GM12878 (cell line): Measurements from ENCODE around the gene TAF11L4. TPM values are rescaled to one million over a fixed set of nuclear protein-coding genes. Genes with fewer than 3 reads are reported as not detected.
"Not testable (repeated sequence)": the region's sequence is repeated elsewhere in the genome, so short reads cannot be mapped to it uniquely, and the experiment has no call there.

Experiments used
- ATAC-seq: fragments of 200-7000 bp; cut with Tn5 transposase; 3 replicates; pipeline ENCODE4 v1.9.1; 2020; ENCODE audit warnings: mild to moderate bottlenecking, moderate library complexity
- BruUV-seq: library from RNA; stranded (reverse); fragments of 400-500 nt; replicated peaks from 2 replicates; lab custom pipeline; 2021; lab: Mats Ljungman, UMichigan
- CTCF ChIA-PET: fragments of 300-600 bp; sonication (Branson Sonifier 250); formaldehyde crosslinking; extraction: SDS; loops from one replicate; lab custom pipeline; 2021; ENCODE audit warnings: inconsistent platforms; lab: Yijun Ruan, JAX
- POLR2A ChIA-PET: fragments of 350-600 bp; formaldehyde crosslinking; extraction: SDS; loops from one replicate; lab custom pipeline; 2021; ENCODE audit warnings: inconsistent platforms; lab: Charles Lee
- RAD21 ChIA-PET: fragments of 300-600 bp; sonication (Branson Sonifier 250); formaldehyde crosslinking; loops from one replicate; lab custom pipeline; 2023; ENCODE audit warnings: antibody characterized with exemption; ENCODE audit not compliant: unreplicated experiment; lab: Charles Lee
- SMC1A ChIA-PET: fragments of 300-600 bp; sonication (Branson Sonifier 250); formaldehyde crosslinking; loops from one replicate; lab custom pipeline; 2023; ENCODE audit not compliant: unreplicated experiment, uncharacterized antibody; lab: Charles Lee
- DNase-seq: peaks from one replicate; pipeline ENCODE4 v3.0.0-alpha.2; 2011; ENCODE audit warnings: low read depth, low spot score
- FAIRE-seq: peaks from 3 replicates; lab custom pipeline; 2011; peaks lifted over from hg19 to GRCh38; lab: Jason Lieb, UNC
- H2AFZ ChIP-seq: 2 replicates; pipeline ENCODE4 v1.6.0; 2011; ENCODE audit warnings: low read depth, low read length, control low read depth; ENCODE audit not compliant: control insufficient read depth
- H3K27ac ChIP-seq: 2 replicates; pipeline ENCODE4 v1.5.1; 2011; ENCODE audit warnings: control low read depth; ENCODE audit not compliant: control insufficient read depth, insufficient read depth
- H3K27me3 ChIP-seq, 2 experiments: replicated peaks in 1 of 2; 2 replicates each; pipeline versions ENCODE4 v1.6.0 to v1.6.1; 2011; ENCODE audit warnings: low read length in 1 of 2; ENCODE audit not compliant: control insufficient read depth in 2 of 2, insufficient read depth in 2 of 2
- H3K36me3 ChIP-seq, 2 experiments: 2 replicates each; pipeline ENCODE4 v1.5.1; 2011; ENCODE audit warnings: low read length in 1 of 2; ENCODE audit not compliant: control insufficient read depth in 2 of 2, insufficient read depth in 2 of 2
- H3K4me1 ChIP-seq: 2 replicates; pipeline ENCODE4 v1.6.1; 2011; ENCODE audit warnings: mild to moderate bottlenecking, low read length, moderate library complexity, mixed read lengths; ENCODE audit not compliant: control insufficient read depth, insufficient read depth
- H3K4me2 ChIP-seq: 2 replicates; pipeline ENCODE4 v1.6.0; 2011; ENCODE audit warnings: control low read depth; ENCODE audit not compliant: control insufficient read depth, insufficient read depth
- H3K4me3 ChIP-seq: fragments of 200-600 bp; sonication (generic); 2 replicates; pipeline ENCODE4 v1.5.1; 2016
- H3K79me2 ChIP-seq: 2 replicates; pipeline ENCODE4 v1.6.0; 2011; ENCODE audit warnings: low read length; ENCODE audit not compliant: control insufficient read depth, insufficient read depth
- H3K9ac ChIP-seq: 2 replicates; pipeline ENCODE4 v1.8.0; 2011; ENCODE audit warnings: low read length, control low read depth, mixed read lengths; ENCODE audit not compliant: control insufficient read depth, insufficient read depth
- H3K9me3 ChIP-seq: replicated peaks from 3 replicates; pipeline ENCODE4 v1.5.1; 2011; ENCODE audit warnings: mild to moderate bottlenecking, low read length; ENCODE audit not compliant: control insufficient read depth, insufficient read depth
- H4K20me1 ChIP-seq: 2 replicates; pipeline ENCODE4 v1.6.0; 2011; ENCODE audit not compliant: control insufficient read depth, insufficient read depth
- BCL11A ChIP-seq: IDR thresholded peaks from 2 replicates; pipeline ENCODE4 v1.6.1; 2011; ENCODE audit warnings: low read depth, low read length
- CBX5 ChIP-seq: sonication (generic); IDR thresholded peaks from 2 replicates; pipeline ENCODE4 v1.6.1; 2016; ENCODE audit warnings: low read depth, moderate library complexity, mild to moderate bottlenecking, inconsistent platforms
- IKZF1 ChIP-seq: fragments of 450-650 bp; conservative IDR thresholded peaks from 2 replicates; pipeline ENCODE4 v1.6.1; 2017; ENCODE audit warnings: antibody characterized with exemption, mild to moderate bottlenecking
- RBBP5 ChIP-seq: fragments of 200-600 bp; sonication (generic); conservative IDR thresholded peaks from 2 replicates; pipeline ENCODE4 v1.6.1; 2016
- STAT3 ChIP-seq: IDR thresholded peaks from 2 replicates; pipeline ENCODE4 v1.6.1; 2011; ENCODE audit warnings: low read depth, low read length, improper control_type of control experiment
- ZBTB33 ChIP-seq: fragments of 450-650 bp; IDR thresholded peaks from 2 replicates; pipeline ENCODE4 v1.6.1; 2017; ENCODE audit warnings: mild to moderate bottlenecking
- WGBS: methylation state at CpG from one replicate; pipeline ENCODE4 v1.1.6; 2016; ENCODE audit warnings: low lambda C conversion rate; ENCODE audit not compliant: insufficient replicate concordance, insufficient coverage; ENCODE audit errors: missing lambda C conversion rate; 5-methylcytosine and 5-hydroxymethylcytosine counted together
- in situ Hi-C: fragments of 300-500 bp; cut with MboI; formaldehyde crosslinking; loops from 9 replicates; pipeline ENCODE4 v1.14.3; 2018; ENCODE audit warnings: mixed read lengths
- intact Hi-C: fragments of 100-400 bp; cut with micrococcal nuclease; formaldehyde crosslinking; loops from one replicate; pipeline ENCODE4 v1.14.2; 2022; ENCODE audit not compliant: unreplicated experiment
- polyA plus RNA-seq, 11 experiments: library from polyadenylated mRNA; depleted of rRNA in 4 of 11; unstranded in 6 of 11; stranded (reverse) in 5 of 11; fragments of >200 nt; fragmentation: Nextera tagmentation in 4 of 11; fragmentation: Illumina TruSeq in 1 of 11; extraction: Ambion mirVana in 4 of 11; extraction: Trizol in 1 of 11; gene quantifications; 1 replicate in 1 of 11; 2 replicates in 10 of 11; pipeline versions ENCODE4 v1.2.1 to v1.2.3, GENCODE V29; 2011 to 2016; ENCODE audit warnings: inconsistent platforms in 2 of 11, missing spikeins in 2 of 11, low read depth in 1 of 11
- total RNA-seq, 4 experiments: library from RNA; depleted of rRNA in 3 of 4; stranded (reverse); fragments of >200 nt in 3 of 4; fragmentation: Illumina TruSeq in 1 of 4; extraction: Trizol in 1 of 4; gene quantifications; 2 replicates each; pipeline versions ENCODE4 v1.2.1 to v1.2.3, GENCODE V29; 2013 to 2021

The TAF11L4 gene
- total and polyA plus RNA-seq, 10 of the 15 experiments (the other 5 are each of a cell fraction or from before 2014, with no cell fraction given) = not detected

- H4K20me1 ChIP-seq, H3K36me3 ChIP-seq, FAIRE-seq, H2AFZ ChIP-seq, H3K27me3 ChIP-seq, H3K4me3 ChIP-seq, SMC1A ChIA-PET, intact Hi-C loops, CTCF ChIA-PET, ATAC-seq, H3K4me2 ChIP-seq, H3K79me2 ChIP-seq, H3K27ac ChIP-seq, DNase-seq, H3K9me3 ChIP-seq, BruUV-seq, H3K9ac ChIP-seq, H3K4me1 ChIP-seq, in situ Hi-C loops, POLR2A ChIA-PET: not testable (repeated sequence)
- WGBS = 35% methylated on average over 8 of the region's 8 CpGs
- RAD21 ChIA-PET = interaction anchor here (2.0 kb wide), 1 partner anchor 282 kb away, joined by 5 read pairs; no protein-coding TSS in a partner anchor
Observed at GRCh38 chr5:17497931-17498330, 23.7 kb upstream of the TAF11L4 start, which contains the start of gene TAF11L2. Gene TAF11L2 (plus strand): TSS chr5:17498231.

GRCh38 chr5:17511775-17512325, 9.8 kb upstream of the TAF11L4 start:
- no peak for ATAC-seq
- no peaks in the 10 kb centered on the region for H3K4me1 ChIP-seq
- intact Hi-C loops = no loop called here
- H3K4me3 ChIP-seq = no peak overlapping the region
- DNase-seq = no peak
- RAD21 ChIA-PET = no interaction called here
- no peaks in the 10 kb centered on the region for H3K27me3 ChIP-seq
- no peak for TF ChIP-seq CBX5
- TF ChIP-seq IKZF1 = no peak
- no peak for TF ChIP-seq BCL11A
- TF ChIP-seq STAT3 = no peak
- TF ChIP-seq ZBTB33 = no peak
- no peak for TF ChIP-seq RBBP5
- POLR2A ChIA-PET = no interaction called here
- SMC1A ChIA-PET = no interaction called here
- no peak overlapping the region for H3K4me2 ChIP-seq
- no peak overlapping the region for H3K27ac ChIP-seq
- no peaks in the 10 kb centered on the region for H4K20me1 ChIP-seq
- CTCF ChIA-PET = no interaction called here
- WGBS = 63% methylated on average over 17 of the region's 17 CpGs
- no peaks in the 10 kb centered on the region for H3K36me3 ChIP-seq
- BruUV-seq = no TSS peak
- no peaks in the 10 kb centered on the region; the same call in 2 of the 3 replicates for H3K9me3 ChIP-seq
- in situ Hi-C loops = no loop called here
- no peak overlapping the region for H2AFZ ChIP-seq
- no peak for FAIRE-seq
- H3K79me2 ChIP-seq = no peaks in the 10 kb centered on the region
- no peak overlapping the region for H3K9ac ChIP-seq

- CTCF ChIA-PET, DNase-seq, POLR2A ChIA-PET, H4K20me1 ChIP-seq, H3K79me2 ChIP-seq, H2AFZ ChIP-seq, ATAC-seq, FAIRE-seq, RAD21 ChIA-PET, H3K36me3 ChIP-seq, intact Hi-C loops, in situ Hi-C loops, BruUV-seq, H3K27ac ChIP-seq, SMC1A ChIA-PET, H3K9ac ChIP-seq, H3K27me3 ChIP-seq, H3K4me3 ChIP-seq, H3K4me1 ChIP-seq, H3K4me2 ChIP-seq, H3K9me3 ChIP-seq: not testable (repeated sequence)
- 36% methylated on average over 11 of the region's 12 CpGs for WGBS
Observed at GRCh38 chr5:17517526-17517925, 4.1 kb upstream of the TAF11L4 start.
